SK-N-SH (cell line): ENCODE measurements around the gene SPRED2.

ENCODE experiments used
- MXI1 ChIP-seq: IDR thresholded peaks from 2 replicates; pipeline ENCODE4 v1.6.1; 2012; ENCODE audit warnings: mild to moderate bottlenecking, low read depth, low read length, improper control_type of control experiment
- YY1 ChIP-seq: IDR thresholded peaks from 2 replicates; pipeline ENCODE4 v1.4.0; 2012; ENCODE audit warnings: low read depth, mild to moderate bottlenecking
- TF ChIP-seq, protein P1 (sequence below): fragments of 200-600 bp; sonication (generic); IDR thresholded peaks from 2 replicates; pipeline ENCODE4 v1.6.1; 2017; ENCODE audit warnings: antibody characterized with exemption, mild to moderate bottlenecking, moderate library complexity

DNA sequence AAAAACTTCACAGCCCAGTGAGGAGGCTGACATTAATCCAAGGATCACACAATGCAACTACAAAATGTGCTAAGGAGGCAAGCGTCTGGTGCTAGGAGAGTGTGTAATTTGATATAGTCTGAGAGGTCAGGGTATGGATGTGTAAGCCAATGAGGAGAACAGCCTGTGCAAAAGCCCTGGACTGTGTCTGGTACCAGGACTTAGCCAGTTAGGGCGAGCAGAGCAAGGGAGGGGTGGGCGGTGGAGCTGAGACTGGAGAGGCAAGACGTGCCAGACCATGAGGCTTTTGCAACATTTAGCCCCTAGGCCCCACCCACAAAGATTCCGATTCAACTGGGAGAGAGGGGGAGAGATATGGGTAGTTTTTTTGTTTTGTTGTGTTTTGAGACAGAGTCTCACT lies 33.5 kb upstream of the SPRED2 start:
- TF ChIP-seq, protein P1, sequence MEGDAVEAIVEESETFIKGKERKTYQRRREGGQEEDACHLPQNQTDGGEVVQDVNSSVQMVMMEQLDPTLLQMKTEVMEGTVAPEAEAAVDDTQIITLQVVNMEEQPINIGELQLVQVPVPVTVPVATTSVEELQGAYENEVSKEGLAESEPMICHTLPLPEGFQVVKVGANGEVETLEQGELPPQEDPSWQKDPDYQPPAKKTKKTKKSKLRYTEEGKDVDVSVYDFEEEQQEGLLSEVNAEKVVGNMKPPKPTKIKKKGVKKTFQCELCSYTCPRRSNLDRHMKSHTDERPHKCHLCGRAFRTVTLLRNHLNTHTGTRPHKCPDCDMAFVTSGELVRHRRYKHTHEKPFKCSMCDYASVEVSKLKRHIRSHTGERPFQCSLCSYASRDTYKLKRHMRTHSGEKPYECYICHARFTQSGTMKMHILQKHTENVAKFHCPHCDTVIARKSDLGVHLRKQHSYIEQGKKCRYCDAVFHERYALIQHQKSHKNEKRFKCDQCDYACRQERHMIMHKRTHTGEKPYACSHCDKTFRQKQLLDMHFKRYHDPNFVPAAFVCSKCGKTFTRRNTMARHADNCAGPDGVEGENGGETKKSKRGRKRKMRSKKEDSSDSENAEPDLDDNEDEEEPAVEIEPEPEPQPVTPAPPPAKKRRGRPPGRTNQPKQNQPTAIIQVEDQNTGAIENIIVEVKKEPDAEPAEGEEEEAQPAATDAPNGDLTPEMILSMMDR: no peak
- TF ChIP-seq MXI1 (no peak), YY1 (no peak)
